Measurements from ENCODE around the gene SYNJ1.
"Not testable (repeated sequence)": the region's sequence is repeated elsewhere in the genome, so short reads cannot be mapped to it uniquely, and the experiment has no call there.

Gene SYNJ1

DNA sequence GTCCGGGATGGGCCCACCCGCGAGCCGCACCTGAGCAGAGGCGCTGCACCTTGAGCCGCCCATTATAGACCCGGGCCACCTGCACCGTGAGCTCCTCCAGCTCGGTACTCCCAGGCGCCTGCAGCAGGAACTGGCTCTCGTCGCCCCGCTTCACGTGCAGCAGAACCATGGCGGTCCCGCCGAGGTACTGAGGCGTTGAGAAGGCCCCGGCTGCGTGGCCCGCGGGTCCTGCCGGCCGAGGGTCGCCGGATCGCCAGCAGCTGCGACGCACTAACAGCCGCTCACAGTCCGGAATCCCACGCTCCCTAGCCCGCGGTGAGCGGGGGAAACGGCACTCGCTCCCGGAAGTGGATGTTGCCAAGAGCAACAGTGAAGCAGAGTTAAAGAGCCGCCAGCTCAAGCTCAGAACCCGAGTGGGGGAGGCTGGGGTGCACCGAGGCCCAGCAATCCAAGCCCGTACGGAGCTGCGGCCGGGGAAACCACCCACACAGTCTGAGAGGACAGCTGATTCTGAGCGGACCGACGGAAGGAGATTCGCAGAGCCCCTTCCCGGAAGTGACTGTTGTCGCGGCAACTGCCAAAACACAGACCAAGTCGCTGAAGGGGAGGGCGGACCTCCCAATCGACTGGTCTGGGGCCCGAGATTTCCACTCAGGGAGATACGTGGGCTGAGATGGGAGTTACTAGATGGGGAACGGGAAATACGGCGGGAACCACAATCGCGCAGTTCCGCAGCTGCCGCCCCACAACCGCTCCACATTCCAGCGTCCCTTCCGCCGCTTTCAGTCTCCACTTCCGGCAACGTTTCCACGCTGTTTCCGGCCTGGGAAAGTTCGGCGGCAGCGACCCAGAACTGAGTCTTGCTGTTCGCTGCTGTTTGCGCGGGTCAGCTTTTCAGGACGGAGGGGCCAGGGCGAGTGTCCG is 115.5 kb downstream of the SYNJ1 start, which contains the start of gene CFAP298:
Gene CFAP298 (minus strand): TSS at position 303 of the 924 bp plus-strand sequence. CDS start 134 bp downstream, at position 169.
- DNase-seq: peak; percentile 95

DNA sequence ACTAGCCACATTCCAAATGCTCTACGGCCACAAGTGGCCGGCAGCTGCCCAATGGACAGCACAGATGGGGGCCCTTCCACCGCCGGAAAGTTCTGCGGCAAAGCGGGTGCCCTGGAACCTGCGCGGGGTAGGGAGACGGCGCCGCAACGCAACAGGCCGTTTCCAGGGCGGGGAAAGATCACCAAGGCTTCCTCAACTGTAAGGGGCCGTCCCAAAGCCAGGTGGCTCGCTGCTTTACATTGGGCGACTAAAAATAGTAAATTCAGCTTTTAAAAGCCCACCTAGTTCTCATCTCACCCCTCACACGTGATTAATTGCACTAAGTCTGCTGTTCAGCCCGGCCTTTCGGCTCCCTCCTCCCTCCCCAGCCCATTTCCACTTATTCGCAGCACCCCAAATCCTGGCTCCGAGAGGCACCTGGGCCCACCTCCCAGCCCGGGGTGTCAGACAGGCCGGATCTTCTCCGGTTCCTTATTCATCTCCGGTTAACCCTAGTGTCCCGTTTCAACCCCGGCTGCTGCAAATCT is 116.3 kb downstream of the SYNJ1 start:
- DNase-seq: no peak

DNA sequence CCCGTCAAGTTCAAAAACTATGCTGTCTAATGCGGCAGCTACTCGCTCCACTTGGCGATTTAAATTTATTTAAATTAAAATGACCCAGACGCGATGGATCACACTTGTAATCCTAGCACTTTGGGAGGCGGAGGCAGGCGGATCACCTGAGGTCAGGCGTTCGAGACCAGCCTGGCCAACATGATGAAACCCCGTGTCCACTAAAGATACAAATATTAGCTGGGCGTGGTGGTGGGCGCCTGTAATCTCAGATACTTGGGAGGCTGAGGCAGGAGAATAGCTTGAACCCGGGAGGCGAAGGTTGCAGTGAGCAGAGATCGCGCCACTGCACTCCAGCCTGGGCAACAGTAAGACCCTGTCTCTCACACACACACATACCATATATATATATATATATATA is 116.9 kb downstream of the SYNJ1 start:
- DNase-seq: not testable (repeated sequence)

DNA sequence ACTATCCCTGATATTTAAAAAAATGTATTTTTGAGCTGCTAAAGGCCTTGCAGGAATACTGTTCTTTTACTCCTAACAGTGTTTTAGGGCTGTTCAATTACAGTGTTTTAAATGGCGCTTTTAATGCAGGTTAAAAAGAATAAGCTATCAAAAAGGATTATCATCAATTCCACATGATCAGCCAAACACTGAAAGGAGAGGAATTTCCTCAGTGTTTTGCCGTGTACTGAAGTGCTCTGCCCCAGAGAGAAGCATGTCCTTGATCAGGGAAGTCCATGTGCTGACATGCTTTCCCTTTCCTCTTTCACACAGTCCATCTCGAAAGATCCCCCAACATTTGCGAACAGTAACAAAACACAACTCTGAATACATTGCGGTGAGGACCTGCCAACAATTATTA is 119.0 kb downstream of the SYNJ1 start:
- DNase-seq: no peak

- DNase-seq: no peak
Measured at GRCh38 chr21:32605469-32605868, 122.3 kb downstream of the SYNJ1 start.

- no peak for DNase-seq
Measured at GRCh38 chr21:32604464-32604863, 123.3 kb downstream of the SYNJ1 start.

DNA sequence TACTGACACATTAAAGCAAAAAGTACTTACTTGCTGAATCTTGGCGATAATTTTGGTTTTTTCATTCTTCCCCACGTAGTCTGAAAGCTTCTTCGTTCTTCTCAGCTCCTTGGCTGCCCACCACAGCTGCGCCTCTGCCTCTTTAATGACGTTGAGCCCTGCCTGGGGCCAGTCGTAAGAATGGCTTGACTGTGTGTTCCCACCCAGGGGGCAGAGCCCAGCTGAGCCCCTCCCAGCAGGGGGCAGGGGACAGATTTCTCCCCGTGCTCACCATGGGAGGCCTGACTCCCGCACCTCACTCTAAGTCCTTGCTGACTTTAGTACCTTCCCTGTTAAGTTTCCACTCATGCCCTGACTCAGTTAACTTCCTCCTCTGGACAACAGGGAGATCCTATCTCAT is 124.7 kb downstream of the SYNJ1 start:
- DNase-seq: no peak

DNA sequence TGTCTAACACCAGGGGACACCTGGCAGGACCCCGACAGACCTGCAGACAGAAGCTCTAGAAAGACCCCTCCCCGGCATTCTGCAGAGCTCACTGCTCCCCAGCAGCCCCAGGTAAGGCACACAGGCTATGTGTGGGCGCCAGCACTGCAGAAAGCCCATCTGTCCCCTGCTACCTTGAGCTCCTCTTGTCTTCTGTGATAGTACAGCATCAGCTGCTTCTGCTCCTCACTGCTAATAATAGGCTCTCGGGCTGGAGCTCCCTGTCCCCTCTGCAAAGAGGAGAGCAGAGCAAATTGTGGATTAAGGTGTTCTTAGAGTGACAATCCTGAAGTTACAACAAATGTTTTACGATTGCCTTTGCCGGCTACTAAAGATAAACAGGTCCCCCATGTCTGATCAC is 125.7 kb downstream of the SYNJ1 start:
- DNase-seq: no peak

DNA sequence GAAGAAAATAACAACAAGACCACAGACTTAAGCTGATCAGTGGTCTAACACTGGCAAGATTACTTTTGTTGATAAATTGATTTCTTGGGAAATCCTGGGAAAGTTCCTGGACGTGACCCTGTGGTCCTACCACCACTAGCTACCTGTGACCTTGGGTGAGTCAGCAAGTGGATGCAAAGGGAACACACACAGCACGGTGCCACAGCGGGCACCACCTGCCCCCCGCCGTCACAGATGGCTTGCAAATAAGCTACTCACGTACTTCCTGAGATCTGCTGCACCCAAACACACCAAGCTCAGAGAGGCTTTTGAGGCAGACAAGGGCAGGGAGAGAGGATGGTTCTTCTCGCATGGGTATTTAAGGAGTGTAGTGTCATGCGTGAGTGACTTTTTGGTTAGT is 128.3 kb downstream of the SYNJ1 start:
- no peak for DNase-seq

- DNase-seq: no peak
Measured at GRCh38 chr21:32599091-32599490, 128.7 kb downstream of the SYNJ1 start.

DNA sequence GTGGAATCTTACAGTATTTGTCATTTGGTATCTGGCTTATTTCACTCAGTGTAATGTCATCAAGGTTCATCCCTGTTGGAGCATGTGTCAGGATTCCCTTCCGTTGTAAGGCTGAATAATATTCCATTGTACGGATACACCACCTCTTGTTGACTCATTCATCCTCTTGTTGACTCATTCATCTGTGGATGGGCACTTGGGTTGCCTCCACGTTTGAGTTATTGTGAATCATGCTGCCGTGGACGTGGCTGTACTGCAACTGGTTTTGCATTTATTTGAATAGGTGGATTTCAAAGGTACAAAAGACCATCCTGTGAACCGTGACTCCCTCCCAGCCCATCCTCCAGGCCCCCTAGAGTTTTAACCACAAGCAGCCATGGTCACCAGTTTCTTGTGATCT is 130.6 kb downstream of the SYNJ1 start:
- peak; percentile 83 for DNase-seq

GRCh38 chr21:32595431-32595830 is 132.4 kb downstream of the SYNJ1 start:
- no peak for DNase-seq

- no peak for DNase-seq
Measured at GRCh38 chr21:32593690-32594089, 134.1 kb downstream of the SYNJ1 start.

- DNase-seq: no peak
Measured at GRCh38 chr21:32592929-32593502, 134.8 kb downstream of the SYNJ1 start.

- no peak for DNase-seq
Measured at GRCh38 chr21:32590130-32590529, 137.7 kb downstream of the SYNJ1 start.

DNA sequence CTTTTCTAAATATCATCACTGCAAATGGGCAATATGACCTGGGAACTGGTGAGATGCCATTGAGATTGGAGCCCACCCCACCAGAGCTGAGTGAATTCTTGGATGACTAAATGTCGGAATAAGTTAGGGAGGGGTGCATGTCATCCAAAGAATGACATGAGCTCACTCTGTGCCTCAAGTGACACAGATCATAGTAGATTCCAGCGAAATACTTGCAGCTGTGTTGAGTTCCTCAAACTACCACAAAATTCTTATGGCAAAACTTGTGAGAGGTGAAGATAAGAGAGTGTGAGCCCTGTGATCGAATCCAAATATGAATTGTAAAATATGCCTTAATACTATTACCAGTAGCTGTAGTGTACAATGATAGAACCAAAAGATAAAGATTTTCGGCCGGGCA is 140.2 kb downstream of the SYNJ1 start:
- DNase-seq: no peak

DNA sequence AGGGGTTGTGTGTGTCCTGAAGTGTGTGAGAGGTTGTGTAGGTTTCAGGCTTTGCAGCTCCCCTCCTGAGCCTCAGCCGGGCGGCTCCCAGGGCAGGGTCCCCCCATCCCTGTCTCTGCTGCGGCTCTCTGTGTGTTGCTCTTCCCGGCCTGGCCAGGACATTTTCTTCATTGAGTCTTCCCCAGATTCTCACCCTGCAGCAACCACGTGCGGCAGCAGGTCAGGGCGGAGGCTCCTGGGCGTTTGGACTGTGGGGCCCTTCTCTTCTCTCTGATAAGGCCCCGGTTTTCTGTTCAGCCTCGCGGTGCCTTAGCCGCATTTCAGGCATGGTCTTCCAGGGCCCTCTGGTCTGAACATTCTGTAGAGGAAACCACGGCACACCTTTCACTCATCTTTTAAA is 140.7 kb downstream of the SYNJ1 start:
- DNase-seq: no peak

DNA sequence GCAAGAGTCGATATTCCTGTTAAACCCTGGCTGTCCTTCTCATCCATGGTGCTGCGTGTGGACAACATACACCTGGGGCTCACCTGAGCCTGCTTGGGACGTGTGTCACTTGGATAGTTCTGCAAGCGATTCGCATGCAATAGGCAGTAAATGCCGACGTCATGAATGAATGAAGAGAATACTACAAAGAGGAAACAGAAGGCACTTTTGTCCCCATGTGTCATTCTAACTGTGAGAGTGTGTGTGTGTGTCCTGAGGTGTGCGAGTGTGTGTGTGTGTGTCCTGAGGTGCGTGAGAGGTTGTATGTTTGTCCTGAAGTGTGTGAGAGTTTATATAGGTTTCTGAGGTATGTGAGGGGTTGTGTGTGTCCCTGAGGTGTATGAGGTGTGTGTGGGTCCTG is 141.8 kb downstream of the SYNJ1 start:
- DNase-seq: no peak

GRCh38 chr21:32585042-32585710 is 142.6 kb downstream of the SYNJ1 start, which contains the start of gene TCP10L:
Gene TCP10L (minus strand): TSS chr21:32585523. CDS start chr21:32584304, 1,219 bp downstream.
- DNase-seq: no peak

- DNase-seq: no peak
Measured at GRCh38 chr21:32584472-32584871, 143.3 kb downstream of the SYNJ1 start.

GRCh38 chr21:32581732-32582131 is 146.1 kb downstream of the SYNJ1 start:
- DNase-seq: no peak

- DNase-seq: no peak
Measured at GRCh38 chr21:32580949-32581348, 146.9 kb downstream of the SYNJ1 start.

Measured in fibroblast of skin of abdomen (primary cell).